Left ventricle myocardium inferior (tissue), 1 donor: ENCODE data around the gene SEC23B. TPM values are rescaled to one million over a fixed set of nuclear protein-coding genes. Genes with fewer than 3 reads are reported as not detected.

Experiments
- DNase-seq: peaks from one replicate; pipeline ENCODE4 v3.0.0-alpha.2; 2020
- H3K27ac ChIP-seq: fragments of 200-600 bp; replicated peaks from 2 replicates; pipeline ENCODE4 v1.8.0; 2021
- H3K27me3 ChIP-seq: fragments of 200-600 bp; 2 replicates; pipeline ENCODE4 v1.8.0; 2021; ENCODE audit warnings: low read depth
- H3K36me3 ChIP-seq: fragments of 200-600 bp; 2 replicates; pipeline ENCODE4 v1.8.0; 2021
- H3K4me1 ChIP-seq: fragments of 200-600 bp; 2 replicates; pipeline ENCODE4 v1.8.0; 2021
- H3K4me3 ChIP-seq: fragments of 200-600 bp; 2 replicates; pipeline ENCODE4 v1.8.0; 2021; ENCODE audit warnings: mild to moderate bottlenecking, moderate library complexity
- H3K9me3 ChIP-seq: fragments of 200-600 bp; replicated peaks from 2 replicates; pipeline ENCODE4 v1.8.0; 2021
- intact Hi-C: fragments of 100-400 bp; cut with micrococcal nuclease; formaldehyde crosslinking; loops from one replicate; pipeline ENCODE4 v1.11.0; 2022
- total RNA-seq: library from RNA; stranded (reverse); fragmentation: NEBNext Ultra II Directional; extraction: Animal tissue kit (Norgen Biotek cat#: 25700); gene quantifications from one replicate; pipeline ENCODE4 v1.2.1, GENCODE V29; 2021
- TF ChIP-seq, protein P1 (sequence below): fragments of 200-600 bp; IDR thresholded peaks from 2 replicates; pipeline ENCODE4 v1.8.0; 2021; ENCODE audit warnings: antibody characterized with exemption, mild to moderate bottlenecking, borderline replicate concordance
- donor health status: DM: no; HTN: yes; CAD: no; lungs with severe emphysema.

The SEC23B gene
- total RNA-seq, 1 donor from 2014 or later = 9.7 TPM

- no peaks in the 10 kb centered on the region for H3K36me3 ChIP-seq
- H3K4me1 ChIP-seq = no peaks in the 10 kb centered on the region
- H3K27ac ChIP-seq = no peak overlapping the region
- no peak overlapping the region for H3K4me3 ChIP-seq
- intact Hi-C loops = no loop called here
- TF ChIP-seq, protein P1, sequence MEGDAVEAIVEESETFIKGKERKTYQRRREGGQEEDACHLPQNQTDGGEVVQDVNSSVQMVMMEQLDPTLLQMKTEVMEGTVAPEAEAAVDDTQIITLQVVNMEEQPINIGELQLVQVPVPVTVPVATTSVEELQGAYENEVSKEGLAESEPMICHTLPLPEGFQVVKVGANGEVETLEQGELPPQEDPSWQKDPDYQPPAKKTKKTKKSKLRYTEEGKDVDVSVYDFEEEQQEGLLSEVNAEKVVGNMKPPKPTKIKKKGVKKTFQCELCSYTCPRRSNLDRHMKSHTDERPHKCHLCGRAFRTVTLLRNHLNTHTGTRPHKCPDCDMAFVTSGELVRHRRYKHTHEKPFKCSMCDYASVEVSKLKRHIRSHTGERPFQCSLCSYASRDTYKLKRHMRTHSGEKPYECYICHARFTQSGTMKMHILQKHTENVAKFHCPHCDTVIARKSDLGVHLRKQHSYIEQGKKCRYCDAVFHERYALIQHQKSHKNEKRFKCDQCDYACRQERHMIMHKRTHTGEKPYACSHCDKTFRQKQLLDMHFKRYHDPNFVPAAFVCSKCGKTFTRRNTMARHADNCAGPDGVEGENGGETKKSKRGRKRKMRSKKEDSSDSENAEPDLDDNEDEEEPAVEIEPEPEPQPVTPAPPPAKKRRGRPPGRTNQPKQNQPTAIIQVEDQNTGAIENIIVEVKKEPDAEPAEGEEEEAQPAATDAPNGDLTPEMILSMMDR = no peak
- no peaks in the 10 kb centered on the region for H3K27me3 ChIP-seq
- H3K9me3 ChIP-seq = no peaks in the 10 kb centered on the region
- no peak for DNase-seq
Observed at GRCh38 chr20:18577942-18578341, 70.2 kb downstream of the SEC23B start.

DNA sequence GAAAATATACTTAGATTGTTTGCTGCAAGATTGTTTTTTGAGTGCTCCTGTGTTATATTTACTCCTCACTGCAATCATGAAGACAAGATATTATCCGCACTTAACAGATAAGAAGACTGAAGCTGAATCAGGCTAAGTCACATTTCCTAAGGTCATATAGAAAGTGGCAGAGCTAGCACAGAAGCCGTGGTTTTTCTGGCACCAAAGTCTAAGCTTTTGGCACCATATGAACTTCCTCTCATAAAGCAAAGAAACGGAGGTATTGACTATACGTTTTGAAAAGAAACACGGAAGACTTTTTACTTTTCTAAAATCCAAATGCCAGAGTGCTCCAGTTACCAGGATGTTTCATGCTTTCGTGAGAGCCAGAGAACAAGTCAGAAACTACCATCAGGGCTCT, 70.8 kb downstream of the SEC23B start:
- H3K4me1 ChIP-seq = no peaks in the 10 kb centered on the region
- H3K27me3 ChIP-seq = no peaks in the 10 kb centered on the region
- TF ChIP-seq, protein P1 = no peak
- no peak overlapping the region for H3K27ac ChIP-seq
- no peak for DNase-seq
- intact Hi-C loops = no loop called here
- no peaks in the 10 kb centered on the region for H3K36me3 ChIP-seq
- H3K4me3 ChIP-seq = no peak overlapping the region
- no peaks in the 10 kb centered on the region for H3K9me3 ChIP-seq

DNA sequence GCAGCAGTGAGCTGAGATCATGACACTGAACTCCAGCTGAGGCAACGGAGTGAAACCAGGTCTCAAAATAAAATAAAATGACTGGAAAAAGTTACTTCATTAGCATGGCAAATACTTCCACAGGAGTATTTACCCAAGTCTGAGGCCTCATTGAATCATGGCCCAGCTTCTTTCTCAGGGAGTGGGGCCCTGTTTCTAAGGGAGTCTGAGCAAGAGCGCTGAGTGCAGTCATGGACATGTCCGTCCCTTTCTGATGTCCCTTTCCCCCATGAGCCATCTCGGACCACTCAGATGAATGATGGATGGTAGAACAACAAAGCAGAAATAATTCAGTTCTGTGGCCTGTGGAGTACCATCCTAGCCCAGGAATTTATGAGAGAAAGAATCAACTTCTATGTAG, 72.3 kb downstream of the SEC23B start:
- no peaks in the 10 kb centered on the region for H3K36me3 ChIP-seq
- intact Hi-C loops = no loop called here
- no peak overlapping the region for H3K27ac ChIP-seq
- H3K4me1 ChIP-seq = no peaks in the 10 kb centered on the region
- TF ChIP-seq, protein P1 = no peak
- H3K4me3 ChIP-seq = no peak overlapping the region
- H3K27me3 ChIP-seq = no peaks in the 10 kb centered on the region
- DNase-seq = no peak
- H3K9me3 ChIP-seq = no peaks in the 10 kb centered on the region

DNA sequence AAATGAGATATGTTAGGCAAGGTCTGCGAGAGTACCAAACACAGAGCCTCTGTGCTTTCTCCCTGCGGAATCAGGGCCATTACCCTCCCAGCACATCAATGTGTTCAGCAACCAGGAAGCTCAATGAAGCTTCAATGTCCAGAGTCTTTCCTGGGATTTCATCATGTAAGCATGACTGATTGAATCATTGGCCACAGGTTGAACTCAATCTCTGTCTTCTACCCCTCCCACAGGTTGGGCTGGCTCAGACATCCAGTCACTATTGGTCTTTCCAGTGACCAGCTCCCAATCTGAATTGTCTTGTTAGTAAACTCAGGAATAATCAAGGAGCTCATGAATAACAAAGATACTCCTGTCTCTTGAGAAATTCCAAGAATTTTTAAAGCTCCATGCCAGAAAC, 77.4 kb downstream of the SEC23B start:
- no peaks in the 10 kb centered on the region for H3K36me3 ChIP-seq
- DNase-seq = no peak
- peaks cover 6% of the 10 kb centered on the region for H3K9me3 ChIP-seq
- no peak overlapping the region for H3K27ac ChIP-seq
- intact Hi-C loops = no loop called here
- peaks cover 17% of the 10 kb centered on the region for H3K4me1 ChIP-seq
- TF ChIP-seq, protein P1 = no peak
- H3K27me3 ChIP-seq = no peaks in the 10 kb centered on the region
- H3K4me3 ChIP-seq = no peak overlapping the region

- DNase-seq = peak; percentile 95
- H3K4me3 ChIP-seq = peak within 1 kb of the TSS; percentile 91
- TF ChIP-seq, protein P1 = peak; percentile 84
- intact Hi-C loops = no loop called here
- H3K27me3 ChIP-seq = no peaks in the 10 kb centered on the region
- H3K27ac ChIP-seq = peak within 1 kb of the TSS; percentile 86
- no peaks in the 10 kb centered on the region for H3K36me3 ChIP-seq
- peaks cover 17% of the 10 kb centered on the region for H3K4me1 ChIP-seq
- peaks cover 6% of the 10 kb centered on the region for H3K9me3 ChIP-seq
Observed at GRCh38 chr20:18587665-18588573, 80.2 kb downstream of the SEC23B start, which contains the start of gene DTD1. Gene DTD1, plus strand, starts transcription at chr20:18588054. Its CDS starts 19 bp downstream, at chr20:18588073.
